Measurements from ENCODE around the gene HMGB1.

GRCh38 chr13:30495746-30496145 lies 30.0 kb upstream of the HMGB1 start:
- TF ChIP-seq EZH2 (IDR thresholded peaks at IDR 0.05; ENCODE audit: borderline replicate concordance, low read length): no peak
- TF ChIP-seq CTCF (conservative IDR thresholded peaks at IDR 0.05 in 1 of 2, IDR thresholded peaks at IDR 0.05 in 1 of 2; ENCODE audit: extremely low read depth in 1 of 2, insufficient read depth in 1 of 2, low read depth in 1 of 2, low read length in 2 of 2): no peak

Measured in mammary epithelial cell (primary cell).